Breast epithelium (tissue), 4 donors: ENCODE results near the gene SLC30A3. TPM values are rescaled to one million over a fixed set of nuclear protein-coding genes. Genes with fewer than 3 reads are reported as not detected.

Experiments used
- DNase-seq, 2 donors: peaks; one replicate each; pipeline ENCODE4 v3.0.0-alpha.2; 2019; ENCODE audit warnings: low spot score in 2 of 2
- H3K27ac ChIP-seq, 2 donors: fragments of 200-600 bp; sonication (generic) in 1 of 2; one replicate each; pipeline ENCODE4 v1.5.1; 2016 to 2019; ENCODE audit warnings: mild to moderate bottlenecking in 1 of 2
- H3K27me3 ChIP-seq, 2 donors: fragments of 200-600 bp; sonication (generic) in 1 of 2; one replicate each; pipeline versions ENCODE4 v1.5.1 to v1.6.0; 2017 to 2019; ENCODE audit warnings: control low read depth in 1 of 2, mild to moderate bottlenecking in 1 of 2
- H3K36me3 ChIP-seq: fragments of 200-600 bp; one replicate; pipeline ENCODE4 v1.5.1; 2019
- H3K4me1 ChIP-seq, 2 donors: fragments of 200-600 bp; sonication (generic); one replicate each; pipeline ENCODE4 v1.5.1; 2016 to 2019; ENCODE audit warnings: control low read depth in 1 of 2
- H3K4me3 ChIP-seq, 3 donors: fragments of 200-600 bp; sonication (generic); 1 replicate in 2 of 3; 2 replicates in 1 of 3; pipeline ENCODE4 v1.5.1; 2016 to 2019; ENCODE audit warnings: mild to moderate bottlenecking in 3 of 3, moderate library complexity in 2 of 3
- H3K9me3 ChIP-seq, 2 donors: fragments of 200-600 bp; sonication (generic) in 1 of 2; one replicate each; pipeline ENCODE4 v1.5.1; 2016 to 2019; ENCODE audit warnings: control low read depth in 1 of 2
- CTCF ChIP-seq, 3 donors: fragments of 450-650 bp; IDR thresholded peaks; one replicate each; pipeline ENCODE4 v1.5.1; 2016 to 2017; ENCODE audit warnings: antibody characterized with exemption in 3 of 3, mild to moderate bottlenecking in 3 of 3, moderate library complexity in 3 of 3
- POLR2A ChIP-seq: fragments of 450-650 bp; IDR thresholded peaks from one replicate; pipeline ENCODE4 v1.6.1; 2016; ENCODE audit warnings: antibody characterized with exemption, mild to moderate bottlenecking, moderate library complexity
- POLR2AphosphoS5 ChIP-seq, 3 donors: sonication (generic); formaldehyde crosslinking; IDR thresholded peaks; one replicate each; pipeline ENCODE4 v1.6.1; 2017; ENCODE audit warnings: antibody characterized with exemption in 3 of 3
- intact Hi-C: fragments of 100-400 bp; cut with DNase I; formaldehyde crosslinking; loops from one replicate; pipeline ENCODE4 v1.15.1; 2023; ENCODE audit warnings: low total_unique reads
- total RNA-seq, 3 donors: library from RNA; depleted of rRNA; stranded (reverse); fragments of >200 nt; gene quantifications; one replicate each; pipeline ENCODE4 v1.1.0, GENCODE V29; 2016

Gene SLC30A3
- total RNA-seq, 3 donors from 2014 or later = 0.33 TPM; not detected in 2

- H3K4me1 ChIP-seq = peaks cover 0 to 9% of the 10 kb centered on the region in 2 donors
- peak overlapping the region; percentile 97 to 99 for H3K27ac ChIP-seq
- peak overlapping the region; percentile 76 to 89 (median 78) for H3K4me3 ChIP-seq
- no peaks in the 10 kb centered on the region for H3K9me3 ChIP-seq
- no peaks in the 10 kb centered on the region for H3K27me3 ChIP-seq
- intact Hi-C loops = no loop called here
- peak in 1 of 2 donors; percentile 23 for DNase-seq
- peak in 1 of 3 donors; percentile 10 for TF ChIP-seq POLR2AphosphoS5 (IDR thresholded peaks at IDR 0.05)
- TF ChIP-seq CTCF (IDR thresholded peaks at IDR 0.05) = no peak
- H3K36me3 ChIP-seq = no peaks in the 10 kb centered on the region
These were observed 50.0 kb downstream of the SLC30A3 start for GRCh38 chr2:27212626-27213471.

GRCh38 chr2:27211943-27212625 is 50.8 kb downstream of the SLC30A3 start, which contains the start of the genes ATRAID and SLC5A6:
Gene ATRAID, plus strand, starts transcription at chr2:27212041. Its CDS starts 328 bp downstream, at chr2:27212369.
Gene SLC5A6, minus strand, starts transcription at chr2:27212268. Its CDS starts 4,618 bp downstream, at chr2:27207650.
- Histone ChIP-seq H3K9me3 (no peaks in the 10 kb centered on the region), H3K4me3 (peak within 1 kb of the TSS; percentile 76 to 89 (median 78)), H3K4me1 (peaks cover 0 to 9% of the 10 kb centered on the region in 2 donors), H3K36me3 (no peaks in the 10 kb centered on the region), H3K27ac (peak within 1 kb of the TSS; percentile 97 to 99), H3K27me3 (no peaks in the 10 kb centered on the region)
- peak; percentile 80 to 86 for DNase-seq
- TF ChIP-seq POLR2AphosphoS5 (IDR thresholded peaks at IDR 0.05) (peak; percentile 79 to 91 (median 83)), CTCF (IDR thresholded peaks at IDR 0.05) (no peak), POLR2A (peak; percentile 85)
- intact Hi-C loops = no loop called here

- intact Hi-C loops = no loop called here
- no peaks in the 10 kb centered on the region for H3K36me3 ChIP-seq
These were observed 51.5 kb downstream of the SLC30A3 start for GRCh38 chr2:27211241-27211942.

GRCh38 chr2:27209621-27210401 is 53.0 kb downstream of the SLC30A3 start:
- no peak for TF ChIP-seq POLR2A
- peak in 1 of 3 donors; percentile 12 for TF ChIP-seq POLR2AphosphoS5 (IDR thresholded peaks at IDR 0.05)
- no peak for TF ChIP-seq CTCF (IDR thresholded peaks at IDR 0.05)
- H3K4me1 ChIP-seq = peaks cover 0 to 9% of the 10 kb centered on the region in 2 donors
- H3K27me3 ChIP-seq = no peaks in the 10 kb centered on the region
- DNase-seq = no peak
- no peaks in the 10 kb centered on the region for H3K9me3 ChIP-seq
- intact Hi-C loops = no loop called here
- H3K4me3 ChIP-seq = peak overlapping the region in 1 of 3 donors; percentile 21
- H3K36me3 ChIP-seq = no peaks in the 10 kb centered on the region
- peak overlapping the region; percentile 73 to 97 for H3K27ac ChIP-seq

More at GRCh38 chr2:27211241-27211942, 51.5 kb downstream of the SLC30A3 start:
- DNase-seq = peak in 1 of 2 donors; percentile 77
- Histone ChIP-seq H3K4me3 (peak overlapping the region; percentile 76 to 89 (median 78)), H3K4me1 (peaks cover 0 to 9% of the 10 kb centered on the region in 2 donors), H3K27me3 (no peaks in the 10 kb centered on the region), H3K27ac (peak overlapping the region; percentile 97 to 99), H3K9me3 (no peaks in the 10 kb centered on the region)
- TF ChIP-seq POLR2AphosphoS5 (IDR thresholded peaks at IDR 0.05) (no peak), POLR2A (no peak), CTCF (IDR thresholded peaks at IDR 0.05) (no peak)
